Measurements from ENCODE around the gene SLC25A13.

Gene SLC25A13

DNA sequence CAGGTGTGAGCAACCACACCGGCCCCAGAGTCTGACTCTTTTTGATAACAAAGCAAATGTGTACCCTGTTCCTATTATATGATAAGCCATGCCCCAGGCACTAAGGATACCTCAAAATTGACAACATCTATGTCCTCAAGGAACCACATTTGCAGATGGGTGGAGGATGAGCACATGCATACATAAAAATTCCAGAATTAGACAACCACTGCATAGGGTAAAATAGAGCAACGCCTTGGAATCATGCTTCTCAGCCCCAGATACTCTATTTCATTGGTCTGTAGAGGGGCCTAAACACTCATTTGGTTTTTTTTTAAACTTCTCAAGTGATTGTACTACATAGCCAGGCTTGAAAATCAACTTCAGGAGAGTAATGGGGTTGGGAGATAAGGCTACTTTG, 78.7 kb downstream of the SLC25A13 start:
- DNase-seq (ENCODE audit: low read depth), result no peak

DNA sequence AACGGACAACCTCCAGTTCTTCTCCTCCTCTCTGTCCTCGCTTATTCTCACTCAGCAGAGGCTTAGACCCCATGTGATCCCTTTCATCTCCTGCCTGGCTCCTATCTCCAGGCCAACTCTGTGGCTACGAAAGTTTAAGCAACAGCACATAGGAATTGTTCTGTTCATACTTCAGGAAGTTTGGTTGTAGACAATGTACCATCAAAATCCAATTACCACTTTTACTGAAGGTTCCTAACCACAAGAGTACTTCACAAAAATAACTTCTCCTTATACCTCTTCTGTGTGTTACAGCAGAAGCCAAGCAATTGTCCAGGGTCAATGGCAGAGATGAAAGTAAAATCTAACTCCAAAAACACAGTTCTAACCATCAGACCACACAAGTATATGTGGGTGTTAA, 80.0 kb downstream of the SLC25A13 start:
- DNase-seq (ENCODE audit: low read depth), result no peak

DNA sequence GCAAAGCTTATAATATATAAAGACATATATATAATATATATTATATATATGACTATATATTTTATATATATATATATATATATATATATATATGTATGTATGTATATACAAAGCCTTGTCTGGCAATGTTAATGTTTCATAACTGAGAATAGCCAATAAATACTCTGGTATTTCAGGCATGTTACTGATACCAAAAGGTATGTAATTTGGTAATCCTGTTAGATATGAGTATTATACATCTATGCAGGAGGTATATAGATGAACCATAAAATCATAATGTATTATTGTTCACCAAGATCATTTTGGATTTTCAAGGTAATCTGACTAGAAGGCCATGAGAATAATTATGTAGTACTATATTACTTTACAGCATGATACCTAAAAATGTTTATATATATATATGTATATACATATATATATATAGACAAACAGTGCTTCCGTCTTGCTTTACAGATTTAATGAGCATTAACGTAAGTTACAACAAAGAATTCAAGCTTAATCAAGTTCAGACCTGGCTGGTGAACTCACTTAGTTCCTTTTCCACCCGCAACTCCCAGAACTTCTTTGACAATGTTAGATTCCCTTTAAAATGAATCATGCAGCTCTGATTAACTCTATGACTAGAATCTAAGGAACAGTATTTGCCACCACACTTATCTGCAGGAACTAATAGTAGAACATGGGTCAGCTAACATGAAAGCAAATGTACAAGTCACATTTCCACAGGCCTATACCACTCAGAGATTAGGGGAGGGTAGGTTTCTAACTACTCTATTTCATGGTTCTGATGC, 82.7 kb downstream of the SLC25A13 start:
- DNase-seq (ENCODE audit: low read depth), result no peak

DNA sequence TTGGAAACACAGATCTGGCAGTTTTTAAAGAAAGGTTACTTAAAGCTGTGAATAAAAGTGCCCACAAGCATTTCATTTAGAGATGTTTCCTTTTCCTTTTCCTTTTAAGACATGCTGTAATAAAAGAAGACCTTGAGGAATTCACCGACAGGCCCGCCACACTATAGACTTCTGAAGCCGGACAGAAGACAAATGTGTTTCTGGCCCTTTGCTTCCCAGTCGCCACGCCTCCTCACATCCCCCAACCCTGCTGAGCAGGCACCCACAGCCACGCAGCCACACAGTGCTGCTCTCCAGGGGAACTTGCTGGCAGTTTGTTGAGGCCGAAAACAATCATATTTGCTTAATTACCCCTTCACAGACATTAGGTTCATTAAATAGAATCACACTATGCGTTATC, 83.4 kb downstream of the SLC25A13 start:
- no peak for DNase-seq (ENCODE audit: low read depth)

DNA sequence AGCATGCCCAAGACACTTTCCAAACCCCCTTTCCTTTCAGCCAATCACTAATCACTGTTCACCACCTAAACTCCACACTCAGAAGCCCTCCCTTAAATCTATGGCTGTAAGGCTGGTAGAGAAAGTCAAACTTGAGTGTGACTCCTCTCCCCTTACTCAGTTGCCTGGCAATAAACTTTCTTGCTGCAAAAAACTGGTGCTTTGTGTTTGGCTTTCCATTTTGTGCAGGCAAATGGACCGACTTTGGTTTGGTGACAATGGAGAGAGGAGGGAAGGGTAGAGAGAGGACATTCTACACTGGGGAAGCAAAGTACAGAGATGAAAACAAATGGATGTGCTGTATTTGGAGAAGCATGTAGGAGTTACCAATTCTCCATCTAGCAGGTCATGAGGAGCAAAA, 84.9 kb downstream of the SLC25A13 start:
- no peak for DNase-seq (ENCODE audit: low read depth)

DNA sequence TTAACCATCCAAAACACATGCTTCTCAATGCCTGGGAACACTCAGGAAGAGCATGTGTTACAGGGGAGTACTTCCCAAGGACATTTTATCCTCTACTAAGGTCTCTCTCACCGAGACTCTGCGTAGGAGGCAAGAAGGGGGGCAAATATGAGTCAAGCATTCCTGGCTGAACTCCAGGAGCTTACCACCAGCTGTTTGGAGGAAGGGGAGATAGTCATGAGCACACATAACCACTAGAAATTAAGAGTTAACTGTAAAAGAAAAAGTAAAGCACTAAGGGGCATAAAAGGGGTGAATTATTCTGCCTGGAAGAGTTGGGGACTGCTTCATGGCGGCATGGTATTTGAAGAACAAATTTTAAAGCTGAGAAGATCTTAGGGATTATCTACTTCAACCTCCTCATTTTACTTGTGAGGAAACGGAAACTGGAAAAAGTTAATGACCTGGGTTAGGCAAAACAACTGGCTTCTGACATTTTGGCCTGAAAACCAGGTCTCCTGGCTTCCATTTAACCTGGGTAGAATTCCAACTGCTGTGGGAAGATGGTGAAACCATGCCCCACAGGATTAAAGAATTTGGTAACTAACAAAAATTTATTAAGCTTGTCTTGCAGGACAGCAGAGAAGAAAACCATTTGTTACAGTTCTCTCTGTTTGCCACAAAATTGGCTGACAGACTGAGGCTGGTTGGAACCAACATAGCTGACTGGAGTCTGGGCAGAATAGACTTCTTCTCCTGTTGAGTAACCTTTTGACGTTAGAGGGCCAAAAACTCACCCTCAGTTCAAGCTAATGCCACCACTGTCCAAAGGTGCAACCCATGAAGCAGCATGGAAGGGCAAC, 85.5 kb downstream of the SLC25A13 start:
- DNase-seq (ENCODE audit: low read depth), result peak; percentile 77

DNA sequence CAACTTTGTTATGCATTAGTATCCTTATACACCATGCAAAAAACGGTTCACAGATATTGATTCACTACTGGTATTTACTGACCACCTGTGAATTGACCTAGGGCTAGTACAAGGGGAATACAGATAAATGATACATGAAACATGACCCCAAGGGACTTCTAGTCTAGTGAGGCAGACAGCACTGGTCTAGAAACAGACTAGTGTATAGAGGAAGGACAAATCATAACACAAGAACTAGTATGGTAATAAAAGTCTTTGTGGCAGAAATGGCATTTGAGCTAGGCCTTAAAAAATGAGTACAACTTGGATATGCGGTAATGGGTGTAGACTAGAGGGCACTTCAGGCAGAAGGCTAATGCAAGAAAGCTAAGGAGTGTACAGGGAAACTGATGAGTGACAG, 86.6 kb downstream of the SLC25A13 start:
- DNase-seq (ENCODE audit: low read depth), result no peak

DNA sequence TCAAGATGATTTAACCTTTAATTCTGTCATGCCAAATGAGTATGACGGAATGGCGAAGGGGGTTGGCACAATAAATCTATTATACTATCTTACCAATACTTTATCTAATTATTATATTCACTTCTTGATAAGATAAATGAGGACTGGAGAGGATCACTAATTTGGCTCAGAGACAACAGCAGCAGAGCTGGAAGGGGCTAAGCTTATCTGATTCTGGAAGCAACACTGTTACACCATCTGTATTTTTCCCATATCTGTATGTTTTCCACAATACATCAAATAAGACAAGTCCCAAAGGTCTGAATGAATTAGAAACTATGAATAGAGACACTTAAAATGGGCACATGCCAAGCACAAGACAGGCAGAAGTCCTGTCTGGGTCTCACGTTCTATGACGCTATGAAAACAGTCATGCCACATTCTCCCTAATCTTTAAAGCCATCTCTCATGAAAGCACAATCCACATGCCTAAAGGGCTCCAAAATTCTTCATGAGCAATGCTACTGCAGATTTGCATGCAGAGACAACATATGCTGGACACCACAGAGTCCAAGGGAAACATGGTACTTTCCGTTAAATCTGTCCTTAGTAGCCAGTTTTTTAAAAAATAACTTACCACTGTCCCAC, 88.3 kb downstream of the SLC25A13 start:
- DNase-seq (ENCODE audit: low read depth), result no peak

DNA sequence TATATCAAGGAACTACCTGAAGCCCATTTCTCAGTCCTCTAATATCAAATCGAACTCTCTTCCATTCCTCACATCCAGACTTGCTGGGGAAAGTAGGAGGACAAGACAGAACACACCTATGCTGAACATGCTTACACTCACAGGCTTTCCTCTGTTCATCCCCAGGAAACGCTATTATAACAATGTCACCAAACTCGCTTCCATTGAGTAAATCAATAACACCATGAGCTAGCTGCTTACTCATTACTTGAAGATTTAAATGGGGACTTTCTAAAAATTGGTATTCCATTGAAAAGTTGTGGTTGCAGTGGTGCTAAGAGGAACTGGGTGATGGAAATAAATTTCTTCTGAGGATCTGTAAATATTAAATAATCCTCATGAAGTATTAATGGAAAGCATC, 88.8 kb downstream of the SLC25A13 start:
- DNase-seq (ENCODE audit: low read depth), result no peak

DNA sequence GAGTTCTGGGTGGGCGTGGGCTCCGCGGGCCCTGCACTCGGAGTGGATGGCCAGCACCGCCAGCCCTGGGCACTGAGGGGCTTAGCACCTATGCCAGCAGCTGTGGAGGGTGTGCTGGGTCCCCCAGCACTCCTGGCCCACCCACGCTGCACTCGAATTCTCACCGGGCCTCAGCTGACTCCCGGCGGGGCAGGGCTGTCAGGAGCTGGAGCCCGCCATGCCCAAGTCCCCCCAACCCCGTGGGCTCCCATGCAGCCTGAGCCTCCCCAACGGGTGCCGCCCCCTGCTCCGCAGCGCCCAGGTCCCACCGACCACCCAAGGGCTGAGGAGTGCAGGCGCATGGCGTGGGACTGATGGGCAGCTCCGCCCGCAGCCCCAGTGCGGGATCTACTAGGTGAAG, 93.1 kb downstream of the SLC25A13 start:
- DNase-seq (ENCODE audit: low read depth), result no peak

DNA sequence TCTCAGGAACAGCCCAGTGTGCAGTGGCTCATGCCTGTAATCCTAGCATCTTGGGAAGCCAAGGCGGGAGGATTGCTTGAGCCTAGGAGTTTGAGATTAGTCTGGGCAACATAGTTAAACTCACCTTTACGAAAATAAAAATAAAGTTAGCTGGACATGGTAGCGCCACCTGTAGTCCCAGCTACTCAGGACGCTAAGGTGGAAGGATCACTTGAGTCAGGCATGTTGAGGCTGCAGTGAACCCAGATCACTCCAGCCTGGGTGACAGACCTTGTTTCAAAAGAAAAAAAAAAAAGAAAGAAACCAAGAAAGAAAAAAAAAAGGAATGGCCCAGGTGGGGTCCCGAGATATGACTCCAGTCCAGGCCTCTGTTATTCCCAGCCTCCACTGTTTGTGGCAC, 96.6 kb downstream of the SLC25A13 start:
- DNase-seq (ENCODE audit: low read depth), result no peak

DNA sequence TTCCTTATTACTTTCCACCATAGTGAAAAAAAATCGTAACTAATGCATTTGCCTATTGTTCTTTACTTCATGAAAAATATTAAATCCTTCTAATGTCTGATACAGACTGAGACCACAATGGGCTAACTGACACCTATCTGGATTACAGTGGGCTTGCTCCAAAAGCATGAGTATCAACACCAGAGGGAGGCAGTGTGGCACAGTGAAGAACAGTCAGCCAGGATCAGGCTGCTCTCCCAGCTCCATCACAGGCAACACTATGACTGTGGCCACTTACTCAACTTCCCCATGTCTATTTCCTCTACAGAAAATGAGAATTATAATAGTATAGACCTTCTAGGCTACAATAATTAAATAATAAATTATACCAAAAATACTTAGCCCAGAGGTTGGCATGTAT, 97.2 kb downstream of the SLC25A13 start:
- no peak for DNase-seq (ENCODE audit: low read depth)

DNA sequence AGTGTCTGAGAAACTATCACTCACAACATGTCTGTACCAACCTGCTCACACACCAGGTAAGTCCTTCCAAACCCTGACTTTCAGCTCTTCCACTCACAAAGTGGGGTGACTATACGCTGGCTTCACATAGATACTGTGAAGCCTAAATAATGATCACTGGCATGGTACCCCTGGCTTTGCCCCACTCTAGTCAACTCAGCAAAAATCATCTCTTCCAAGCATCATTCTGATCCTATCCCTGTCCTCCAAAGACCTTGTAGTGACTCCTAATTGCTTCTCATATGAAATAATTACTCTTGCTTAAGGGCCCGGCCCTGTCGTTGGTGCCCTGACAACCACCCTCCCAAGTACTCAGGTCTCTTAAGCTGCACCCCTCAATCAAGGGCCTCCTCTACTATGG, 97.8 kb downstream of the SLC25A13 start:
- DNase-seq (ENCODE audit: low read depth), result no peak

DNA sequence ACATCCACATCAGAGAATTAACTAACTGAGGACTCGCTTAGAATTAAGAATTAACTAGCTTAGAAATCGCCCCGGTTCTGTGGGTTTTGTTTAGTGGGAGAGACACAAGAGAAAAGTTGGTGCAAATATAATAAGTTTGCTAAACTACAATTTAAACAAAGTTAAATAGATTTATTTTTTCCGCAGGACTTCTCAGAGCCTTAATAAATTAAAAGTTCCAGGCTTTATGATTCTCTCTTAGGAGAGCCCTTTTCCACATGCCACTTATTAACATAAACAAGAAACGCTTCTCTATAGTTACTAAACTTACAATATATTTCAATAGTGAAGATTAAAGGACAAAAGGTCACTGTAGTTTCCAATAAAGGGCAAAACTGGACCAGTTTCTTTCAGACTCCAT, 100.0 kb downstream of the SLC25A13 start:
- DNase-seq (ENCODE audit: low read depth), result no peak

DNA sequence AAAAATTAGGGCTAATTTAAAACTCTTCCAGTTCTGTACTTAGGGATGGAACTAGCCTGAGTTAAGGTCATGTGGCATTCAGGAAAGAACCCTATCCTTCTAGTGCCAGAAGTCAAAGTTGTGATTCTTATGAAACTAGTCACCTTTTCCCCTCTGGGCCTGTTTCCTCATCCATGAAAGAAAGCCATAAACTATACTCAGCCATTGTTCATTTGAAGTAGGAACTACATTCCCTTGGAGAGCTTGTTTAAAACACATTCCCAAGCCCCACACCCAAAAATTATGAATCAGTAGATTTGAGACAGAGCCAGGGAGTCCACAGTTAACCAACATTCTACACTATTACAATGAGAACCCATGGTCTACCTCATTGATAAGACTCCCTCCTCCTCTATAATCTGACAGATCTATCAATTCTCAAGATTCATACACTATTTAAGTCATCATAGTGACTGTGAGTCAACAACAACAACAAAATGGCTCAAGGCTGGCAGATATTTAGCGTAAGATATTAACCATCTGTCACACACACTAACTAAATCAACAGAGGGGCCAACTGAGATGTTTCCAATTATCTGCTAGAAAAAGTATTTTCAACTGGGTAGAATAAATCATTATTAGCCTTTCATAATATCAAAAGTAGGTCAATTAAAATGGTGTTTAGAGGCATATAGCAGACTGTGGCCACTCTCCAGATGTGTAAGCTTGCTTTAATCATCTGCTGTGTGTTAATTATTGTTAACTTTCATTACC, 102.3 kb downstream of the SLC25A13 start:
- DNase-seq (ENCODE audit: low read depth), result peak; percentile 47

DNA sequence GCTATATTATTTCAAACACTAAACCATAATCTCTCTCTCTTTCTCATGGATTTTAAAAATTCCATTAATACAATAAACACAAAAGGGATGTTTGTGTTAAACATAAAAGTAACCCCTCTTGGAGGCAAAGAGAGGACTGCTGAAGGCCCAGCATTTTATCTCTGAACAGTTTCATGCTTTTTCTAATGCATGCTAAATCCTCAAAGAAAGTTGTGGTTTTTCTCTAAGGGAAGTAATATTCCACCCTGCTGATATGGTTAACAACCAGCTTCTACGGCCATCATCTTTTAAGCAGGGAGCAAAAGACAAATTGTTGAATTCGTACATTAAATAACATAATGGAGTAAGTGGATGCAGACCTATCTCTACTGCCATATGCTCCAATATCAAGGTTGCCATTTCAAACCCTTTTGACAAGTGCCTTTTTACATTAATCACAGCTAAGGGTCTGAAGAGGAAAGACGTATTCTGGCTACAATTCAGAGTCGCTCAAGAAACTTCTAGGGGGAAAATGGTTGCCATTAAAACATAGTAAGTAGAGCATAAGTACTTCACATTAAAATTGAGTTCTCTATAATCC, 103.1 kb downstream of the SLC25A13 start:
- DNase-seq (ENCODE audit: low read depth), result no peak

DNA sequence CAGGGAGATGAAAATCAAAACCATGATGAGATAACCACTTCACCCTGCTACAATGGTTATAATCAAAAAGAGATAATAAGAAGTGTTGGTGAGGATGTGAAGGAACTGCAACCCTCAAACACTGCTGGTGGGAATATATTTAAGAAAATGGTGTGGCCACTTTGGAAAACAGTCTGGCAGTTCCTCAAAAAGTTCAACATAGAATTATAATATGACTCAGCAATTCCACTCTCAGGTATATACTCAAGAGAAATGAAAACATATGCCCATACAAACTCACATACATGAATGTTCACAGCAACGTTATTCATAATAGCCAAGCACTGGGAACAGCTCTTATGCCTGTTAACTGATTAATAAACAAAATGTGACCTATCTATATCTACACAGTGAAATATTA, 104.8 kb downstream of the SLC25A13 start:
- DNase-seq (ENCODE audit: low read depth), result no peak

DNA sequence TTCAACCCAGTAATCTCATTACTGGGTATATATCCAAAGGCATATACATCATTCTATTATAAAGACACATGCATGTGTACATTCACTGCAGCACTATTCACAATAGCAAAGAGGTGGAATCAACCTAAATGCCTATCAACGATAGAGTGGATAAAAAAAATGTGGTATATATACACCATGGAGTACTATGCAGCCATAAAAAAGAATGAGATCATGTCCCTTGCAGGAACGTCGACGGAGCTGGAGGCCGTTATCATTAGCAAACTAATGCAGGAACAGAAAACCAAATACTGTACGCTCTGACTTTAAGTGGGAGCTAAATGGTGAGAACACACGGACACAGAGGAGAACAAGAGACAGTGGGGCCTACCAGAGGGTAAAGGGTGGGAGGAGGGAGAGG, 105.5 kb downstream of the SLC25A13 start:
- DNase-seq (ENCODE audit: low read depth), result no peak

DNA sequence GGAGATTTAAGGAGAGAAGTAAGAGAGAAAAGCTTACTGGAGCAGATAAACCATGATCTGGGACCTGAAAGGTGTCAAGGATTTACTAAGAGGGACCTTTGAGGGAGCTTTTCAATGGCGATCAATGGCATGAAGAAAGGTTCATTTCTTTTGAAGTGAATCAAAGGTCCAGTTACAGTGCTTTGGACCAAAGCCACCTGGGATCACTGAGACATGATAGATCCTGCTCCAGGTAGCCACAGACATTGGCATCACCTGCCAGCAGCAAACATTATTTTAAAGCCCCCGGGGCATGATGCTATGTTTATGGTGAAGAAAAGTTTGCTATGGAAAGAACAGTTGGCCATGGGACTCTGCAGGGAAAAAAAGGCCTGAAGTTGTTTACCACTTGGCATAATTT, 109.4 kb downstream of the SLC25A13 start:
- DNase-seq (ENCODE audit: low read depth), result no peak

DNA sequence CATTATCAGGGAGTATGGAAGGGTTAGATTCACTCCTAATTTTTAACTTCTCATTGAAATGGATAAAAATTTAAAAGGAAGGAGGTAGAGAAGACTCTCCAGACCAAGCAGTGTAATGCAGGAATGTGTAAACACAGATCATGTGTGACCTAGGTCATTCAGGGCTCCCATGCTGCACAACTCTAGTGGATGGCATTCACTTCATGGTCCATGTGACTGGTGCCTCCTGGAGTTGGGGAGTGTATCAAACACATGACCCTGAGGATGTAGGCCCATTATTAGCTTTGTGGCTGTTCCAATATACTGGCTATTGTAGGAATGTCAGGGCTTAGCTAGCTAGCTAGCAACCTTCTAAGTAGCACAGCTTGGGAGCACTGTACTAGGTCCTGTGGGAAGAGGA, 109.9 kb downstream of the SLC25A13 start:
- no peak for DNase-seq (ENCODE audit: low read depth)

DNA sequence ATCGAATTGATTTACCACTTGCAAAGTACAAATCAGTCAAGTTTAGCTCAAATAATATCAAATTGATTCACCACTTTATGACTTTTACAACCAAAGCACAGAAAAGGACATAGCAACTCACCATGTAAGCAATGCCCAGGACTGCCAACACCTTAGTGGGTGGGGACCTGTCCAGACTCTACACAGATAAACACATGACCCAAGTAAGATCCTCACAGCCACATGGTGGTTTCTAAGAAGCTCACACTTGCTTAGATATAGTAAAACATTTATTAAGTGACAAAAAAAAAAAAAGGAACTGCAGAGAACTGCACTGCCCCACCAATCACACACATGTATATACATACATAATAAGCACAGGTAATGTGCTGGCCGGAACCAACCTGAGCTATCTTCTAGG, 116.2 kb downstream of the SLC25A13 start:
- DNase-seq (ENCODE audit: low read depth), result no peak

DNA sequence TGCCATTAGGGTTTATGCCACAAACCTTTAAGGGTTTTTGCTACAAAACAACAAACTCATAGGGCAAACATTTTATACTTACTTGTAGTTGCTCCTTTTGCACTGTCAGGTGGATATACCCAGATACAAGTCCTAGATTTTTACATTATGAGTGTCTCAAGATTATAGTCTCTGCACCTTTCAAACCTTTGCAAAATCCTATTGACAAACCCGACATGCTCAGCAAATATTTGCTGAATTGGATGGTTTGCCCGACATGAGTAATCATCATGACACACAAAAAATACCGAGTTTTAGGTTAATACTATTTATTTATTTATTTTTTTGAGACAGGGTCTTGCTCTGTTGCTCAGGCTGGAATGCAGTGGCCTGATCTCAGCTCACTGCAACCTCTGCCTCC, 117.3 kb downstream of the SLC25A13 start:
- no peak for DNase-seq (ENCODE audit: low read depth)
